GM12878 (cell line): ENCODE measurements around the gene SLC26A8. TPM values are rescaled to one million over a fixed set of nuclear protein-coding genes. Genes with fewer than 3 reads are reported as not detected.

Experiments used
- ATAC-seq: fragments of 200-7000 bp; cut with Tn5 transposase; 3 replicates; pipeline ENCODE4 v1.9.1; 2020; ENCODE audit warnings: mild to moderate bottlenecking, moderate library complexity
- BruUV-seq: library from RNA; stranded (reverse); fragments of 400-500 nt; replicated peaks from 2 replicates; lab custom pipeline; 2021; lab: Mats Ljungman, UMichigan
- CTCF ChIA-PET: fragments of 300-600 bp; sonication (Branson Sonifier 250); formaldehyde crosslinking; extraction: SDS; loops from one replicate; lab custom pipeline; 2021; ENCODE audit warnings: inconsistent platforms; lab: Yijun Ruan, JAX
- POLR2A ChIA-PET: fragments of 350-600 bp; formaldehyde crosslinking; extraction: SDS; loops from one replicate; lab custom pipeline; 2021; ENCODE audit warnings: inconsistent platforms; lab: Charles Lee
- RAD21 ChIA-PET: fragments of 300-600 bp; sonication (Branson Sonifier 250); formaldehyde crosslinking; loops from one replicate; lab custom pipeline; 2023; ENCODE audit warnings: antibody characterized with exemption; ENCODE audit not compliant: unreplicated experiment; lab: Charles Lee
- SMC1A ChIA-PET: fragments of 300-600 bp; sonication (Branson Sonifier 250); formaldehyde crosslinking; loops from one replicate; lab custom pipeline; 2023; ENCODE audit not compliant: unreplicated experiment, uncharacterized antibody; lab: Charles Lee
- DNase-seq: peaks from one replicate; pipeline ENCODE4 v3.0.0-alpha.2; 2011; ENCODE audit warnings: low read depth, low spot score
- FAIRE-seq: peaks from 3 replicates; lab custom pipeline; 2011; peaks lifted over from hg19 to GRCh38; lab: Jason Lieb, UNC
- H2AFZ ChIP-seq: 2 replicates; pipeline ENCODE4 v1.6.0; 2011; ENCODE audit warnings: low read depth, low read length, control low read depth; ENCODE audit not compliant: control insufficient read depth
- H3K27ac ChIP-seq: 2 replicates; pipeline ENCODE4 v1.5.1; 2011; ENCODE audit warnings: control low read depth; ENCODE audit not compliant: control insufficient read depth, insufficient read depth
- H3K27me3 ChIP-seq, 2 experiments: replicated peaks in 1 of 2; 2 replicates each; pipeline versions ENCODE4 v1.6.0 to v1.6.1; 2011; ENCODE audit warnings: low read length in 1 of 2; ENCODE audit not compliant: control insufficient read depth in 2 of 2, insufficient read depth in 2 of 2
- H3K36me3 ChIP-seq, 2 experiments: 2 replicates each; pipeline ENCODE4 v1.5.1; 2011; ENCODE audit warnings: low read length in 1 of 2; ENCODE audit not compliant: control insufficient read depth in 2 of 2, insufficient read depth in 2 of 2
- H3K4me1 ChIP-seq: 2 replicates; pipeline ENCODE4 v1.6.1; 2011; ENCODE audit warnings: mild to moderate bottlenecking, low read length, moderate library complexity, mixed read lengths; ENCODE audit not compliant: control insufficient read depth, insufficient read depth
- H3K4me2 ChIP-seq: 2 replicates; pipeline ENCODE4 v1.6.0; 2011; ENCODE audit warnings: control low read depth; ENCODE audit not compliant: control insufficient read depth, insufficient read depth
- H3K4me3 ChIP-seq: fragments of 200-600 bp; sonication (generic); 2 replicates; pipeline ENCODE4 v1.5.1; 2016
- H3K79me2 ChIP-seq: 2 replicates; pipeline ENCODE4 v1.6.0; 2011; ENCODE audit warnings: low read length; ENCODE audit not compliant: control insufficient read depth, insufficient read depth
- H3K9ac ChIP-seq: 2 replicates; pipeline ENCODE4 v1.8.0; 2011; ENCODE audit warnings: low read length, control low read depth, mixed read lengths; ENCODE audit not compliant: control insufficient read depth, insufficient read depth
- H3K9me3 ChIP-seq: replicated peaks from 3 replicates; pipeline ENCODE4 v1.5.1; 2011; ENCODE audit warnings: mild to moderate bottlenecking, low read length; ENCODE audit not compliant: control insufficient read depth, insufficient read depth
- H4K20me1 ChIP-seq: 2 replicates; pipeline ENCODE4 v1.6.0; 2011; ENCODE audit not compliant: control insufficient read depth, insufficient read depth
- CBX3 ChIP-seq: fragments of 200-600 bp; sonication (generic); IDR thresholded peaks from 2 replicates; pipeline ENCODE4 v1.6.1; 2016; ENCODE audit warnings: low read depth, borderline replicate concordance
- MYC ChIP-seq: IDR thresholded peaks from 2 replicates; pipeline ENCODE4 v1.6.1; 2011; ENCODE audit warnings: mild to moderate bottlenecking, low read length, moderate library complexity, inconsistent platforms; ENCODE audit not compliant: insufficient read depth, insufficient replicate concordance, insufficient read length, severe bottlenecking
- RB1 ChIP-seq: fragments of 450-650 bp; formaldehyde crosslinking; IDR thresholded peaks from 2 replicates; pipeline ENCODE4 v1.6.1; 2017; ENCODE audit warnings: mild to moderate bottlenecking, borderline replicate concordance
- SREBF1 ChIP-seq: IDR thresholded peaks from 2 replicates; pipeline ENCODE4 v1.6.1; 2012; ENCODE audit warnings: mild to moderate bottlenecking, low read length
- TARDBP ChIP-seq: IDR thresholded peaks from 2 replicates; pipeline ENCODE4 v1.6.1; 2016; ENCODE audit warnings: borderline replicate concordance
- TBL1XR1 ChIP-seq: IDR thresholded peaks from 2 replicates; pipeline ENCODE4 v1.6.1; 2012; ENCODE audit warnings: low read depth, low read length, improper control_type of control experiment
- YBX1 ChIP-seq: fragments of 450-650 bp; IDR thresholded peaks from 2 replicates; pipeline ENCODE4 v1.6.1; 2016; ENCODE audit warnings: antibody characterized with exemption
- WGBS: methylation state at CpG from one replicate; pipeline ENCODE4 v1.1.6; 2016; ENCODE audit warnings: low lambda C conversion rate; ENCODE audit not compliant: insufficient replicate concordance, insufficient coverage; ENCODE audit errors: missing lambda C conversion rate; 5-methylcytosine and 5-hydroxymethylcytosine counted together
- in situ Hi-C: fragments of 300-500 bp; cut with MboI; formaldehyde crosslinking; loops from 9 replicates; pipeline ENCODE4 v1.14.3; 2018; ENCODE audit warnings: mixed read lengths
- intact Hi-C: fragments of 100-400 bp; cut with micrococcal nuclease; formaldehyde crosslinking; loops from one replicate; pipeline ENCODE4 v1.14.2; 2022; ENCODE audit not compliant: unreplicated experiment
- polyA plus RNA-seq, 11 experiments: library from polyadenylated mRNA; depleted of rRNA in 4 of 11; unstranded in 6 of 11; stranded (reverse) in 5 of 11; fragments of >200 nt; fragmentation: Nextera tagmentation in 4 of 11; fragmentation: Illumina TruSeq in 1 of 11; extraction: Ambion mirVana in 4 of 11; extraction: Trizol in 1 of 11; gene quantifications; 1 replicate in 1 of 11; 2 replicates in 10 of 11; pipeline versions ENCODE4 v1.2.1 to v1.2.3, GENCODE V29; 2011 to 2016; ENCODE audit warnings: inconsistent platforms in 2 of 11, missing spikeins in 2 of 11, low read depth in 1 of 11
- total RNA-seq, 4 experiments: library from RNA; depleted of rRNA in 3 of 4; stranded (reverse); fragments of >200 nt in 3 of 4; fragmentation: Illumina TruSeq in 1 of 4; extraction: Trizol in 1 of 4; gene quantifications; 2 replicates each; pipeline versions ENCODE4 v1.2.1 to v1.2.3, GENCODE V29; 2013 to 2021
- TF ChIP-seq, protein P1 (sequence below): fragments of 450-650 bp; IDR thresholded peaks from 2 replicates; pipeline ENCODE4 v1.6.1; 2017; ENCODE audit warnings: mild to moderate bottlenecking, low read depth, inconsistent platforms; ENCODE audit not compliant: poor library complexity, severe bottlenecking

The SLC26A8 gene
- total and polyA plus RNA-seq, 10 of the 15 experiments (the other 5 are each of a cell fraction or from before 2014, with no cell fraction given): 0.09 to 0.95 (median 0.27) TPM; not detected in 2

DNA sequence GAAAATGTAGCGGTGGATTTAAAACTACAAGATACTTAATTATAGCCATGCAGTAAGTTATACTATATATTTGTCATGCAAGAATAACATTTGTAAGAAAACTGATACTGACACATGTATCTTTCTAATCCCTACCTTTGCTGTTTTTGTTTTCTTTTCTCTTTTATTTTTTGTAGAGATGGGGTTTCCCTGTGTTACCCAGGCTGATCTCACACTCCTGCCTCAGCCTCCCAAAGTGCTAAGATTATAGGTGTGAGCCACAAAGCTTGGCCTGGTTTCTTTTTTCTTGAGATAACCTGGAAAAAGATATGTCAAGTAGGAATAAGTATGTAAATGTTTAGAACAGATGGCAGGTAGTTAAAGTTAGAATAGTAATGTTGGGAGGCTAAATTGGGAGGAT is 47.3 kb upstream of the SLC26A8 start:
- Histone ChIP-seq H3K9ac (no peak overlapping the region), H3K9me3 (no peaks in the 10 kb centered on the region), H3K4me3 (no peak overlapping the region), H3K79me2 (peaks cover 6% of the 10 kb centered on the region), H3K36me3 (peaks cover 0 to 2% of the 10 kb centered on the region in 2 experiments; a peak in 2 of 4 replicates), H3K27me3 (no peaks in the 10 kb centered on the region), H2AFZ (no peak overlapping the region), H3K4me1 (no peaks in the 10 kb centered on the region), H3K4me2 (no peak overlapping the region), H3K27ac (no peak overlapping the region), H4K20me1 (no peaks in the 10 kb centered on the region)
- CTCF ChIA-PET: interaction anchor here (1.3 to 1.6 kb wide), 2 partner anchors 20 to 43 kb away, joined by 5 to 8 read pairs; no protein-coding TSS in a partner anchor
- 97% methylated on average over 1 of the region's 1 CpG for WGBS
- intact Hi-C loops: no loop called here
- RAD21 ChIA-PET: no interaction called here
- no peak for FAIRE-seq
- SMC1A ChIA-PET: interaction anchor here (1.0 to 1.1 kb wide), 2 partner anchors 43 to 44 kb away, joined by 3 read pairs; partner anchors contain the start of gene MAPK14
- POLR2A ChIA-PET: no interaction called here
- ATAC-seq: no peak
- TF ChIP-seq YBX1 (no peak), MYC (no peak), CBX3 (no peak), TBL1XR1 (no peak), SREBF1 (no peak), TARDBP (no peak), RB1 (no peak)
- TF ChIP-seq, protein P1, sequence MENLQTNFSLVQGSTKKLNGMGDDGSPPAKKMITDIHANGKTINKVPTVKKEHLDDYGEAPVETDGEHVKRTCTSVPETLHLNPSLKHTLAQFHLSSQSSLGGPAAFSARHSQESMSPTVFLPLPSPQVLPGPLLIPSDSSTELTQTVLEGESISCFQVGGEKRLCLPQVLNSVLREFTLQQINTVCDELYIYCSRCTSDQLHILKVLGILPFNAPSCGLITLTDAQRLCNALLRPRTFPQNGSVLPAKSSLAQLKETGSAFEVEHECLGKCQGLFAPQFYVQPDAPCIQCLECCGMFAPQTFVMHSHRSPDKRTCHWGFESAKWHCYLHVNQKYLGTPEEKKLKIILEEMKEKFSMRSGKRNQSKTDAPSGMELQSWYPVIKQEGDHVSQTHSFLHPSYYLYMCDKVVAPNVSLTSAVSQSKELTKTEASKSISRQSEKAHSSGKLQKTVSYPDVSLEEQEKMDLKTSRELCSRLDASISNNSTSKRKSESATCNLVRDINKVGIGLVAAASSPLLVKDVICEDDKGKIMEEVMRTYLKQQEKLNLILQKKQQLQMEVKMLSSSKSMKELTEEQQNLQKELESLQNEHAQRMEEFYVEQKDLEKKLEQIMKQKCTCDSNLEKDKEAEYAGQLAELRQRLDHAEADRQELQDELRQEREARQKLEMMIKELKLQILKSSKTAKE: no peak
- in situ Hi-C loops: no loop called here
- no TSS peak for BruUV-seq
- DNase-seq: no peak
